Measurements from ENCODE around the gene ENTPD5. TPM values are rescaled to one million over a fixed set of nuclear protein-coding genes. Genes with fewer than 3 reads are reported as not detected.

Gene ENTPD5
- polyA plus RNA-seq, 1 of the 3 experiments (the other 2 are of a cell fraction) = 5.5 TPM

- H3K4me1 ChIP-seq (ENCODE audit: control insufficient read depth in 1 of 2, insufficient read depth in 2 of 2, low read depth in 1 of 2, low read length in 1 of 2) = no peaks in the 10 kb centered on the region
- CTCF ChIA-PET = no interaction called here
- no peaks in the 10 kb centered on the region for H4K20me1 ChIP-seq (ENCODE audit: insufficient read depth)
- no peak for DNase-seq
- 89% methylated on average over 1 of the region's 2 CpGs for WGBS (ENCODE audit: low lambda C conversion rate)
- no peaks in the 10 kb centered on the region for H3K27me3 ChIP-seq (ENCODE audit: insufficient read depth)
- no peaks in the 10 kb centered on the region for H3K79me2 ChIP-seq (ENCODE audit: insufficient read depth)
- peaks cover 6% of the 10 kb centered on the region for H3F3A ChIP-seq (replicated peaks; ENCODE audit: insufficient read depth)
- H2AFZ ChIP-seq (ENCODE audit: low read depth) = no peak overlapping the region
- POLR2A ChIA-PET = no interaction called here
- no peak for TF ChIP-seq TAF1 (IDR thresholded peaks at IDR 0.05; ENCODE audit: borderline replicate concordance, low read depth, low read length)
- no peak for TF ChIP-seq GATA2 (CRISPR knock-in tag; IDR thresholded peaks at IDR 0.05)
- TF ChIP-seq PBX3 (IDR thresholded peaks at IDR 0.05) = no peak
- no peak for TF ChIP-seq NRF1 (IDR thresholded peaks at IDR 0.05; ENCODE audit: low read depth, low read length)
- TF ChIP-seq TCF12 (IDR thresholded peaks at IDR 0.05) = no peak
- no peak for TF ChIP-seq TEAD4 (IDR thresholded peaks at IDR 0.05; ENCODE audit: borderline replicate concordance, insufficient read depth)
- no peak for TF ChIP-seq EP300 (IDR thresholded peaks at IDR 0.05; ENCODE audit: borderline replicate concordance in 1 of 2, low read depth in 1 of 2, low read length in 1 of 2)
- no peak for TF ChIP-seq GABPA (IDR thresholded peaks at IDR 0.05; ENCODE audit: low read depth)
- no peak for TF ChIP-seq ZBTB33 (IDR thresholded peaks at IDR 0.05; ENCODE audit: borderline replicate concordance, low read depth)
- no peak for TF ChIP-seq RAD21 (IDR thresholded peaks at IDR 0.05; ENCODE audit: low read length)
- no peak for TF ChIP-seq USF2 (IDR thresholded peaks at IDR 0.05; ENCODE audit: borderline replicate concordance, low read depth, low read length)
- TF ChIP-seq CTCF (IDR thresholded peaks at IDR 0.05) = no peak
- no peak for TF ChIP-seq USF1 (IDR thresholded peaks at IDR 0.05; ENCODE audit: borderline replicate concordance, low read depth)
- TF ChIP-seq ELF1 (IDR thresholded peaks at IDR 0.05) = no peak
- no peak for TF ChIP-seq MXI1 (IDR thresholded peaks at IDR 0.05; ENCODE audit: low read depth, low read length)
- no peak overlapping the region for H3K27ac ChIP-seq (ENCODE audit: low read depth in 2 of 2, low read length in 1 of 2)
- H3K9me3 ChIP-seq = no peaks in the 10 kb centered on the region
- H3K9ac ChIP-seq = no peak overlapping the region
- no peaks in the 10 kb centered on the region for H3K36me3 ChIP-seq (replicated peaks in 1 of 2; ENCODE audit: control insufficient read depth in 1 of 2, insufficient read depth in 2 of 2, low read length in 1 of 2)
- H3K4me2 ChIP-seq = no peak overlapping the region
- no peaks in the 10 kb centered on the region for H3K9me2 ChIP-seq
- H3K4me3 ChIP-seq (ENCODE audit: low read depth in 2 of 2, low read length in 1 of 2) = no peak overlapping the region
These were observed 23.2 kb upstream of the ENTPD5 start for GRCh38 chr14:74042296-74042695.
